Astrocyte (in vitro differentiated cells and primary cell): Measurements from ENCODE around the gene ANKEF1.

ENCODE experiments used
- CTCF ChIP-seq: IDR thresholded peaks from 2 replicates; pipeline ENCODE4 v1.5.1; 2011; ENCODE audit warnings: low read depth, mild to moderate bottlenecking, inconsistent platforms, low read length, moderate library complexity; ENCODE audit not compliant: insufficient read depth
- EZH2 ChIP-seq: IDR thresholded peaks from 2 replicates; pipeline ENCODE4 v1.6.1; 2012; ENCODE audit warnings: mild to moderate bottlenecking, low read length, inconsistent platforms; ENCODE audit not compliant: insufficient read depth

GRCh38 chr20:9985281-9985680 lies 49.5 kb upstream of the ANKEF1 start:
- TF ChIP-seq CTCF (no peak), EZH2 (no peak)
